GM12891 (cell line): ENCODE results near the gene FN3KRP.

Experiments
- POLR2A ChIP-seq: IDR thresholded peaks from 2 replicates; pipeline ENCODE4 v1.6.1; 2011; ENCODE audit warnings: low read depth, low read length, control low read depth
- POLR2AphosphoS5 ChIP-seq: IDR thresholded peaks from 2 replicates; pipeline ENCODE4 v1.6.1; 2011; ENCODE audit warnings: low read depth, low read length, control low read depth
- SPI1 ChIP-seq: IDR thresholded peaks from 2 replicates; pipeline ENCODE4 v1.6.1; 2011; ENCODE audit warnings: low read depth, low read length, control low read depth
- TAF1 ChIP-seq: IDR thresholded peaks from 2 replicates; pipeline ENCODE4 v1.6.1; 2011; ENCODE audit warnings: low read depth, low read length, control low read depth

GRCh38 chr17:82679586-82680465 lies 36.7 kb upstream of the FN3KRP start:
- TF ChIP-seq TAF1: no peak
- TF ChIP-seq POLR2A: no peak
- TF ChIP-seq POLR2AphosphoS5: no peak
- no peak for TF ChIP-seq SPI1
